Psoas muscle (tissue), 8 donors: ENCODE measurements around the gene PAQR3. TPM values are rescaled to one million over a fixed set of nuclear protein-coding genes. Genes with fewer than 3 reads are reported as not detected.

ENCODE experiments used
- ATAC-seq, 4 donors: fragments of 200-7000 bp; cut with Tn5 transposase; one replicate each; pipeline ENCODE4 v1.9.1; 2020; ENCODE audit warnings: moderate library complexity in 3 of 4, mild to moderate bottlenecking in 2 of 4
- DNase-seq, 2 donors: peaks; one replicate each; pipeline ENCODE4 v3.0.0-alpha.2; 2020
- H3K27ac ChIP-seq: fragments of 200-600 bp; one replicate; pipeline ENCODE4 v1.8.0; 2022
- H3K27me3 ChIP-seq, 3 donors: fragments of 200-600 bp in 1 of 3; one replicate each; pipeline versions ENCODE4 v1.6.1 to v1.8.0; 2013 to 2022; ENCODE audit warnings: low read length in 2 of 3, mild to moderate bottlenecking in 2 of 3, moderate library complexity in 1 of 3; ENCODE audit not compliant: insufficient read depth in 3 of 3
- H3K36me3 ChIP-seq, 2 donors: fragments of 200-600 bp in 1 of 2; one replicate each; pipeline versions ENCODE4 v1.6.1 to v1.8.0; 2013 to 2022; ENCODE audit warnings: low read depth in 1 of 2, mild to moderate bottlenecking in 1 of 2, moderate library complexity in 1 of 2; ENCODE audit not compliant: insufficient read depth in 1 of 2
- H3K4me1 ChIP-seq: fragments of 200-600 bp; one replicate; pipeline ENCODE4 v1.8.0; 2022
- H3K4me3 ChIP-seq: fragments of 200-600 bp; one replicate; pipeline ENCODE4 v1.8.0; 2022; ENCODE audit warnings: mild to moderate bottlenecking
- H3K9me3 ChIP-seq: fragments of 200-600 bp; one replicate; pipeline ENCODE4 v1.8.0; 2022
- CTCF ChIP-seq: fragments of 200-600 bp; IDR thresholded peaks from one replicate; pipeline ENCODE4 v1.8.0; 2022; ENCODE audit warnings: antibody characterized with exemption
- WGBS, 3 donors: extraction: QIAGEN DNeasy Blood & Tissue Kit; methylation state at CpG; one replicate each; pipeline versions ENCODE4 v1.1.6 to v1.1.7; 2013; 5-methylcytosine and 5-hydroxymethylcytosine counted together
- intact Hi-C, 2 donors: fragments of 100-400 bp; cut with DNase I; formaldehyde crosslinking; loops; one replicate each; pipeline versions ENCODE4 v1.11.0 to v1.14.2; 2022
- polyA plus RNA-seq, 3 donors: library from polyadenylated mRNA; stranded (reverse); fragments of 200-250 nt; gene quantifications; one replicate each; pipeline ENCODE4 v1.2.3, GENCODE V29; 2013
- total RNA-seq, 4 donors: library from RNA; stranded (reverse); fragmentation: NEBNext Ultra II Directional in 2 of 4; extraction: Animal tissue kit (Norgen Biotek cat#: 25700) in 2 of 4; gene quantifications; one replicate each; pipeline versions ENCODE4 v1.2.1 to v1.2.4, GENCODE V29; 2021 to 2023
- donor health status: healthy with polysubstance abuse.
- donor health status: DM: no; HTN: no; CAD: no; lungs with moderate emphysema.
- donor health status: Bipolar disorder and iron deficiency.
- donor health status: healthy.
- donor health status: DM: yes; HTN: yes; CAD: no.
- donor health status: DM: no; HTN: no; CAD: no.
- donor health status: DM: no; HTN: no; CAD: no.
- donor health status: DM: yes; HTN: yes; CAD: no.

Gene PAQR3
- total and polyA plus RNA-seq, 7 donors = 3.9 to 10.7 (median 6.1) TPM

- DNase-seq (no peak), ATAC-seq (no peak)
- no peaks in the 10 kb centered on the region for H3K9me3 ChIP-seq
- no peaks in the 10 kb centered on the region for H3K36me3 ChIP-seq
- H3K4me1 ChIP-seq = no peaks in the 10 kb centered on the region
- no peak overlapping the region for H3K27ac ChIP-seq
- 45 to 56% (median 48%) methylated on average over 11 of the region's 11 CpGs for WGBS, 3 donors
- no peak for TF ChIP-seq CTCF
- H3K4me3 ChIP-seq = no peak overlapping the region
- intact Hi-C loops = loop anchor here in 1 of 2 donors (5.0 to 10.0 kb wide), 2 partner anchors 621 to 1263 kb away; no protein-coding TSS in a partner anchor
- no peaks in the 10 kb centered on the region for H3K27me3 ChIP-seq
These were observed 14.8 kb upstream of the PAQR3 start for GRCh38 chr4:78953769-78954666.

- Histone ChIP-seq H3K27ac (no peak overlapping the region), H3K4me1 (no peaks in the 10 kb centered on the region), H3K9me3 (no peaks in the 10 kb centered on the region), H3K4me3 (no peak overlapping the region), H3K36me3 (no peaks in the 10 kb centered on the region), H3K27me3 (no peaks in the 10 kb centered on the region)
- WGBS, 3 donors = 85 to 87% (median 85%) methylated on average over 5 of the region's 5 CpGs
- DNase-seq = no peak
- no peak for TF ChIP-seq CTCF
- intact Hi-C loops = loop anchor here in 1 of 2 donors (5.0 to 10.0 kb wide), 2 partner anchors 622 to 1264 kb away; no protein-coding TSS in a partner anchor
- ATAC-seq = peak in 2 of 4 donors; percentile 27 to 64
These were observed 14.0 kb upstream of the PAQR3 start for GRCh38 chr4:78953231-78953630.

- DNase-seq (no peak), ATAC-seq (peak; percentile 53 to 90 (median 66))
- Histone ChIP-seq H3K4me3 (no peak overlapping the region), H3K36me3 (no peaks in the 10 kb centered on the region), H3K27ac (no peak overlapping the region), H3K27me3 (peaks cover 0 to 2% (median 0%) of the 10 kb centered on the region in 3 donors), H3K4me1 (no peaks in the 10 kb centered on the region), H3K9me3 (no peaks in the 10 kb centered on the region)
- WGBS, 3 donors = 64 to 71% (median 70%) methylated on average over 3 of the region's 3 CpGs
- intact Hi-C loops = loop anchor here in 1 of 2 donors (5.0 to 10.0 kb wide), 2 partner anchors 623 to 1265 kb away; no protein-coding TSS in a partner anchor
- TF ChIP-seq CTCF = peak; percentile 77
These were observed 12.7 kb upstream of the PAQR3 start for GRCh38 chr4:78951862-78952472.

GRCh38 chr4:78949735-78950134, 10.5 kb upstream of the PAQR3 start:
- no peaks in the 10 kb centered on the region for H3K36me3 ChIP-seq
- H3K4me1 ChIP-seq = no peaks in the 10 kb centered on the region
- no peak for ATAC-seq
- H3K9me3 ChIP-seq = peaks cover 6% of the 10 kb centered on the region
- no peak overlapping the region for H3K27ac ChIP-seq
- DNase-seq = no peak
- peaks cover 0 to 2% (median 0%) of the 10 kb centered on the region in 3 donors for H3K27me3 ChIP-seq
- intact Hi-C loops = loop anchor here in 1 of 2 donors (5.0 to 10.0 kb wide), 2 partner anchors 625 to 1268 kb away; no protein-coding TSS in a partner anchor
- H3K4me3 ChIP-seq = no peak overlapping the region
- no peak for TF ChIP-seq CTCF
- WGBS, 3 donors = 76 to 94% (median 87%) methylated on average over 1 of the region's 1 CpG
